Limb (tissue), 2 donors: ENCODE measurements around the gene IL16.

Experiments
- DNase-seq, 2 donors: peaks; one replicate each; pipeline ENCODE4 v3.0.0-alpha.2; 2016; ENCODE audit errors: extremely low spot score in 2 of 2

Gene IL16

DNA sequence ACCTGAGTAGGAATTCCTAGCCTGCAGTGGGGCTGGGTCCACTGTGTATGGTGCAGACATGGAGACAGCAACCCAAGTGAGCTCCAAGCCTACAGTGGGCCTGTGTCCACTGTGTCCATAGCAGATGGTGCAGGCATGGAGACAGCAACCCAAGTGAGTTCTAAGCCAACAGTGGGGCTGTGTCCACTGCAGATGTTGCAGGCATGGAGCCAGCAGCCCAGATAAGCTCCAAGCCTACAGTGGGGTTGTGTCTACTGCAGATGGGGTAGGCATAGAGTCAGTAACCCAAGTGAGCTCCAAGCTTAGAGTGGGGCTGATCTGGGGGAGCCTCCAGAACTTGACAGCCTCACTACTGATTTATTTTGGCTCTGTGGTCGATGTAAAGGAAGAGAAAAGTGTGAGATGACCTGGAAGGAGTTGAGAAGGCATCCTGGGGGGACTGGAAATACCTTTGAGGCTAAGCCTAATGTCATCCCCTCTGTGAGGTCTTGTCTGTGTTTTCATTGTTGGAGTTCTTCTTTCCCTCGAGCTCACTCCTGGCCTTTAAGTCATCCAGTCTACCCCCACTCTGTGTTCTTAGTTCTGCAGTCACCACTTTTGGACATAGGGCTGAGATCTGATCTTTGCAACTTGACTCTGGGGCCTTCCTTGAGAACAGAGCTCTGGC lies 22.4 kb upstream of the IL16 start:
- no peak for DNase-seq

DNA sequence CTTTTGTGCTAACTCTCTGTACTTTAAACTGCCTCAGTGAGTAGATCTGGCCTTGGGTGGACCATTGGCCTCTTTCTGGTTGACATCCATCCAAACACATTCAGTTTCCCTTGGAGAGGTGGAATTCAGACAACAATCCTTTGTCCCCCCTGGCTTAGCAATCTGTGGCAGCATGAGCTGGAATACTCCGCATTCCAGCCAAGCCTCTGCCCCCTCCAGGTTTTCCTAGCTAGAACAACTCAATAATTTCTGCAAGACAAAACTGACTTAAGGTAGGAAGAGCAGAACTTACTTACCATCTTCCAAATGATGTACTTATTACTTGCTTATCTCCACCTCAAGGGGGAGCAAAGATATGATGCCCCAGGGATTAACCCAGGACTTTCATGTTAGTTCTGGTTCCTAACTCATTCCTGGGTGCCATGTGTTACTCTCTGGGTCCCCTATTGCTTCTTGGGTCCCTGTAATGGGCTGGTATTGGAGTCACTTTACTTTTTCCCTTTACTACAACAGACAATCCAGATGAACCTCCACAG lies 21.8 kb upstream of the IL16 start:
- no peak for DNase-seq

GRCh38 chr15:81175496-81175895 lies 21.2 kb upstream of the IL16 start:
- DNase-seq: no peak

DNA sequence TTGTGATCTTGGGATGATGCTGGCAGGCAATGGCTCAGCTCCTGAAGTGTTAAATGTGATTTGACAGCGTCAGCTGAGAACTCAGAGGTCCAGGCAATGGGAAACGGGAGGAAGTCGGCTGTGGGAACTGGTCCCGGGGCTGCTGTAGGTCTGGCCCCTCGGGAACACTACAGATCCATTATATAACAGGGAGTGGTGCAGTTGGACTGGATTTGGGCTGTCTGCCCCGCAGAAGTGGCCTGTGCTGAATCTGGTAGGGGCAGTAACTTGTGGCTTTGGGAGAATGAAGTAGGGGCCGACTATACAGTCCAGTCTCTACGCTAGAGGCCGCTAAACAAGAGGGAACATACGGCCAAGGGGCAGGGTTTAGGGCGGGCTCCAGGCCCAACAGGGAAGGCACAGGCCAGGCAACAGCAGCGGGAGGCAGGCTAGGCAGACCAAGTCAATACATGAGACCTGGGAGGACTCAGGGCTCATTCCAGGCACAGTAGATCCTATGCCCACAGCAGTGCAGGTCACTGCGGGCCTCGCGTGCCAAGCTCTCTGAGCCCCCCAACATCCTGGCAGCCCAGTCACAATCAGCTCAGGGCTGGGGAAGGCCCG lies 20.3 kb upstream of the IL16 start:
- no peak for DNase-seq

- no peak for DNase-seq
These were observed 18.3 kb upstream of the IL16 start for GRCh38 chr15:81178365-81178764.

GRCh38 chr15:81181220-81181619 lies 15.5 kb upstream of the IL16 start:
- no peak for DNase-seq

- peak; percentile 48 to 62 for DNase-seq
These were observed 14.5 kb upstream of the IL16 start for GRCh38 chr15:81182031-81182755.

DNA sequence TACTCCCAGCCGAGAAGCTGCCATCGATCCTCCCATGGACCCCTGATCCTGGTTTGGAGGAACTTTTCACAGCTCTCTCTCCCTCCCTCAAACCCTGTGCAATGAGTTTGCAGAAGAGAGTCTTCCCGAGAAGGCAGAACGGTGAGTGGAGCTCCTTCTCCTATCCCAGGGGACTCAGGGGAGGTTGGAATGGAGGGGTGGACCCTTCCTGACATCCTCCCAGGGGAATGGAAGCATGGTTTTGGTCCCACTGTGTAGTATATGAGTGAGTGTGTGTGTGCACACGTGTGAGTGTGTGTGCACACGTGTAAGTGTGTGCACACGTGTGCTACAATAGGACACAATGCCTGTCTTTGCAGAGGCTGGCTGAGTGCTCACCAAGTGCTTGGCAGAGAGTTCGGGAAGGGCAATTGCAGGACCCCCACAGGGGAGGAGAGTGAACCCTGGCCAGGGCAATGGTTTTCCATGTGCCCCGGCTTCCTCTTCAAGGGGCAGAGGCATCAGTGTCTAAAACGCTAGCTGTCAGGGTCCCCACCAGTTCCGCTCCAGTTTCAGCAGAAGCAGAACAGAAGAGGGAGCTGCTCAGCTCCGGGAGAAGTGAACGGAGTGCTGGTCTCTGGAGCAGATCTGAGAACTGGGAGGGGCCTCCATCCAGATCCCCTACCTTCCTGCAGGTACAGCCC lies 13.8 kb upstream of the IL16 start:
- DNase-seq: no peak

- no peak for DNase-seq
These were observed 13.3 kb upstream of the IL16 start for GRCh38 chr15:81183439-81183775.

- no peak for DNase-seq
These were observed 12.5 kb upstream of the IL16 start for GRCh38 chr15:81184188-81184587.

GRCh38 chr15:81185631-81186295 lies 10.9 kb upstream of the IL16 start:
- no peak for DNase-seq

GRCh38 chr15:81188354-81188753 lies 8.3 kb upstream of the IL16 start:
- no peak for DNase-seq

GRCh38 chr15:81189583-81190283 lies 6.9 kb upstream of the IL16 start:
- no peak for DNase-seq

DNA sequence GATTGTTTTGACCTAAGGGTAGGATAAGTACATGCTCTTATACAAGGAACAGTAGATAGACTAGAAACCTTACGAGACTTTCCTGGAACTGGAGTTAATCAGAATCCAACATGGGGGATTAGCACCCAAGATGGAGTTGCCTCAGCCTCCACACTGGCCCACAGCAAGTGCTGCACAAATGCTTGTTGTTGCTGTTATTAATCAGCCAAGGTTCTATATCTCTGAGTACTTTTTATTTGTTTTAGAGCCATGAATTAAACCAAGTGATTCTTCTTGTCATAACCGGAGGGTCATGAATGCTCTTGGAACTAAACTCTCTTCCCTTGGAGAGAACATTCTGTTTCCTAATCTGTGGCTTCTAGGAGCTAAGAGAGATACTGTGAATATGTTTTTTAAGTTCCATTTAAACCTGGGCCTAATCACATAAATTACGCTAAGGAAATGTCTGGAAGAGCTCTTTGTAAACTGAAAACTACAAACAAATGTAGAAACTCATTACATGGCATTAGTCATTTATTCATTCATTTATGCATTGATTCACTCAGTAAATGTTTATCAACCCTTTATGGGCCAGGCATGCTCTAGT lies 5.7 kb upstream of the IL16 start:
- no peak for DNase-seq

DNA sequence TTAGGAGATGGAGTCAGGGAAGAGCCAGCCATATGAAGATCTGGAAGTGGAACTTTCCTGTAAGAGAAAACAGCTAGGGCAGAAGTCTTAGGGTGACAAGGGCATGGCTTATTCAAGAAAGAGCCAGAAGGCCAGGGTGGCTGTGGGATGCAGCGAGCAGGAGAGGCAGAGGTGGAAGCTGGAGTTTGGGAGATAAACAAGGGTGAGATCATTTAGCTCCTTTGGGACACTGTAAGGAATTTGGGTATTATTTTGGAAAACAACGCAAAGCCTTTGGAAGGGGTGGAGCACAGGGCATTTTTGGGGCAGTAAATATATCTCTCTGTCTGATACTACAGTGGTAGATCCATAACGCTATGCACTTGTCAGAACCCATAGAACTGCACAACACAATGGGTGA lies 5.0 kb upstream of the IL16 start:
- DNase-seq: no peak

DNA sequence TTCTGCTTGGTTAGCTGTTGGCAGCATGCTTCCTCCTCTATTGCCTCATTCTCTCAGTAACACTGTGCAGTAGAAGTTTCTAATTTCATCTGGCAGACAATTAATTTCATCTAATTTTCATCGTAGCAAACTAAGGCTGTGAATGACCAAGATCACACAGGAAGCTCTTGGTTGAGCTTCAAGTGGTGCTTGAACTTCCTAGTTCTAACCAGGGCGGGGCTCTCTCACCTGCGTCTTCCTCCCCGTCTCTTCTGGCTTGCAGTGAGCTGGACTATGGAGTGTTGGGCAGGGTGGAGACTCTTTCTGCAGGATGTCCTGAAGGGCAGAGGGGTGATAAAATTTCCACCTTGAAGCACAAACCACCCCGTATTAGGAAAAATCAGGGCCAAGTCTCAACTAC lies 2.0 kb upstream of the IL16 start:
- DNase-seq: no peak

DNA sequence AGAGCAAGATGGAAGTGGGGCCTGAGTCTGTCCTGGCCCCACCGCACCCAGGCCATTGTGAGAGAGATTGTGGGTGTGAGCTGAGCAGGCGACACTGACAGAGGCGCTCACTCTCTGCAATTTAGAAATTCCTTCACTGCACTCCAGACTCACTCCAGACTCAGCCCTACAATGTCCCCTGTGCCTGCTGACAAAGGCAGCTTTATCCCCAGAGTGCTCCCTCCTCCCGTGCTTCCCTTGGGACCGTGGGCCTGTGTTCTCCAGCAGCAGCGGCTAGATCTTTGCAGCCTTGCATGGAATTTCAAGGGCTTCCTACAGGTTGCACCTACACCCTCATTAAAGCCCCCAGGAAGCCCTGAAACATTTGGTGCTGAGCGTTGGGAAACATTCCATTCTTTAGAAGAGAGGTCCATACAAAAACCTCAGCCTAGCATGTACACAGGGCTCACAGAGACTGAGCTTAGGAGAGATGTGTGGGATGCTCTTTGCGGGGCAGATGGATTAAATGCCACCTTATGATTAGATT lies 1.3 kb upstream of the IL16 start:
- DNase-seq: no peak

- no peak for DNase-seq
These were observed 564 bp downstream of the IL16 start for GRCh38 chr15:81197255-81197630.

GRCh38 chr15:81197688-81198281 lies 1.1 kb downstream of the IL16 start:
- DNase-seq: no peak
